GM12878 (cell line): ENCODE results near the gene SNRPB2. TPM values are rescaled to one million over a fixed set of nuclear protein-coding genes. Genes with fewer than 3 reads are reported as not detected.

Experiments
- ATAC-seq: fragments of 200-7000 bp; cut with Tn5 transposase; 3 replicates; pipeline ENCODE4 v1.9.1; 2020; ENCODE audit warnings: mild to moderate bottlenecking, moderate library complexity
- Bru-seq: library from RNA; stranded (reverse); fragments of 400-500 nt; gene quantifications from one replicate; lab custom pipeline; 2021; lab: Mats Ljungman, UMichigan
- BruChase-seq, 2 experiments: library from RNA; stranded (reverse); fragments of 400-500 nt; gene quantifications; one replicate each; lab custom pipeline; 2021; lab: Mats Ljungman, UMichigan
- BruUV-seq: library from RNA; stranded (reverse); fragments of 400-500 nt; replicated peaks from 2 replicates; lab custom pipeline; 2021; lab: Mats Ljungman, UMichigan
- CTCF ChIA-PET: fragments of 300-600 bp; sonication (Branson Sonifier 250); formaldehyde crosslinking; extraction: SDS; loops from one replicate; lab custom pipeline; 2021; ENCODE audit warnings: inconsistent platforms; lab: Yijun Ruan, JAX
- POLR2A ChIA-PET: fragments of 350-600 bp; formaldehyde crosslinking; extraction: SDS; loops from one replicate; lab custom pipeline; 2021; ENCODE audit warnings: inconsistent platforms; lab: Charles Lee
- RAD21 ChIA-PET: fragments of 300-600 bp; sonication (Branson Sonifier 250); formaldehyde crosslinking; loops from one replicate; lab custom pipeline; 2023; ENCODE audit warnings: antibody characterized with exemption; ENCODE audit not compliant: unreplicated experiment; lab: Charles Lee
- SMC1A ChIA-PET: fragments of 300-600 bp; sonication (Branson Sonifier 250); formaldehyde crosslinking; loops from one replicate; lab custom pipeline; 2023; ENCODE audit not compliant: unreplicated experiment, uncharacterized antibody; lab: Charles Lee
- DNase-seq: peaks from one replicate; pipeline ENCODE4 v3.0.0-alpha.2; 2011; ENCODE audit warnings: low read depth, low spot score
- FAIRE-seq: peaks from 3 replicates; lab custom pipeline; 2011; peaks lifted over from hg19 to GRCh38; lab: Jason Lieb, UNC
- H2AFZ ChIP-seq: 2 replicates; pipeline ENCODE4 v1.6.0; 2011; ENCODE audit warnings: low read depth, low read length, control low read depth; ENCODE audit not compliant: control insufficient read depth
- H3K27ac ChIP-seq: 2 replicates; pipeline ENCODE4 v1.5.1; 2011; ENCODE audit warnings: control low read depth; ENCODE audit not compliant: control insufficient read depth, insufficient read depth
- H3K27me3 ChIP-seq, 2 experiments: replicated peaks in 1 of 2; 2 replicates each; pipeline versions ENCODE4 v1.6.0 to v1.6.1; 2011; ENCODE audit warnings: low read length in 1 of 2; ENCODE audit not compliant: control insufficient read depth in 2 of 2, insufficient read depth in 2 of 2
- H3K36me3 ChIP-seq, 2 experiments: 2 replicates each; pipeline ENCODE4 v1.5.1; 2011; ENCODE audit warnings: low read length in 1 of 2; ENCODE audit not compliant: control insufficient read depth in 2 of 2, insufficient read depth in 2 of 2
- H3K4me1 ChIP-seq: 2 replicates; pipeline ENCODE4 v1.6.1; 2011; ENCODE audit warnings: mild to moderate bottlenecking, low read length, moderate library complexity, mixed read lengths; ENCODE audit not compliant: control insufficient read depth, insufficient read depth
- H3K4me2 ChIP-seq: 2 replicates; pipeline ENCODE4 v1.6.0; 2011; ENCODE audit warnings: control low read depth; ENCODE audit not compliant: control insufficient read depth, insufficient read depth
- H3K4me3 ChIP-seq: fragments of 200-600 bp; sonication (generic); 2 replicates; pipeline ENCODE4 v1.5.1; 2016
- H3K79me2 ChIP-seq: 2 replicates; pipeline ENCODE4 v1.6.0; 2011; ENCODE audit warnings: low read length; ENCODE audit not compliant: control insufficient read depth, insufficient read depth
- H3K9ac ChIP-seq: 2 replicates; pipeline ENCODE4 v1.8.0; 2011; ENCODE audit warnings: low read length, control low read depth, mixed read lengths; ENCODE audit not compliant: control insufficient read depth, insufficient read depth
- H3K9me3 ChIP-seq: replicated peaks from 3 replicates; pipeline ENCODE4 v1.5.1; 2011; ENCODE audit warnings: mild to moderate bottlenecking, low read length; ENCODE audit not compliant: control insufficient read depth, insufficient read depth
- H4K20me1 ChIP-seq: 2 replicates; pipeline ENCODE4 v1.6.0; 2011; ENCODE audit not compliant: control insufficient read depth, insufficient read depth
- BACH1 ChIP-seq: fragments of 450-650 bp; IDR thresholded peaks from 2 replicates; pipeline ENCODE4 v1.6.1; 2017; ENCODE audit warnings: mild to moderate bottlenecking, borderline replicate concordance
- CEBPZ ChIP-seq: fragments of 150-350 bp; IDR thresholded peaks from 2 replicates; pipeline ENCODE4 v1.6.1; 2016; ENCODE audit warnings: low read depth, low read length
- MLLT1 ChIP-seq: fragments of 450-650 bp; IDR thresholded peaks from 2 replicates; pipeline ENCODE4 v1.6.1; 2016; ENCODE audit warnings: mild to moderate bottlenecking
- MXI1 ChIP-seq: fragments of 150-350 bp; IDR thresholded peaks from 2 replicates; pipeline ENCODE4 v1.6.1; 2011; ENCODE audit warnings: low read depth, mild to moderate bottlenecking, inconsistent platforms, low read length, improper control_type of control experiment
- NFIC ChIP-seq: IDR thresholded peaks from 2 replicates; pipeline ENCODE4 v1.6.1; 2012; ENCODE audit warnings: low read depth, mild to moderate bottlenecking, inconsistent platforms, low read length, moderate library complexity
- PAX5 ChIP-seq: IDR thresholded peaks from 2 replicates; pipeline ENCODE4 v1.6.1; 2011; ENCODE audit warnings: low read depth, low read length, borderline replicate concordance
- PBX3 ChIP-seq: IDR thresholded peaks from 2 replicates; pipeline ENCODE4 v1.6.1; 2011; ENCODE audit warnings: mild to moderate bottlenecking, low read depth, low read length, moderate library complexity; ENCODE audit not compliant: insufficient replicate concordance
- SUZ12 ChIP-seq: fragments of 200-600 bp; sonication (generic); IDR thresholded peaks from one replicate; pipeline ENCODE4 v1.6.1; 2018; ENCODE audit warnings: antibody characterized with exemption, mild to moderate bottlenecking; ENCODE audit not compliant: unreplicated experiment
- ZNF622 ChIP-seq: fragments of 450-650 bp; IDR thresholded peaks from 2 replicates; pipeline ENCODE4 v1.6.1; 2017; ENCODE audit warnings: mild to moderate bottlenecking, inconsistent platforms
- WGBS: methylation state at CpG from one replicate; pipeline ENCODE4 v1.1.6; 2016; ENCODE audit warnings: low lambda C conversion rate; ENCODE audit not compliant: insufficient replicate concordance, insufficient coverage; ENCODE audit errors: missing lambda C conversion rate; 5-methylcytosine and 5-hydroxymethylcytosine counted together
- in situ Hi-C: fragments of 300-500 bp; cut with MboI; formaldehyde crosslinking; loops from 9 replicates; pipeline ENCODE4 v1.14.3; 2018; ENCODE audit warnings: mixed read lengths
- intact Hi-C: fragments of 100-400 bp; cut with micrococcal nuclease; formaldehyde crosslinking; loops from one replicate; pipeline ENCODE4 v1.14.2; 2022; ENCODE audit not compliant: unreplicated experiment
- long read RNA-seq, 2 experiments: library from polyadenylated mRNA; unstranded; transcript quantifications; one replicate each; pipeline ENCODE4 v2.0.0, GENCODE V29; 2019 to 2020
- polyA minus RNA-seq, 3 experiments: library from RNA; depleted of rRNA, polyadenylated mRNA; stranded (reverse); fragments of >200 nt; gene quantifications; 2 replicates each; pipeline ENCODE4 v1.2.3, GENCODE V29; 2011
- polyA plus RNA-seq, 11 experiments: library from polyadenylated mRNA; depleted of rRNA in 4 of 11; unstranded in 6 of 11; stranded (reverse) in 5 of 11; fragments of >200 nt; fragmentation: Nextera tagmentation in 4 of 11; fragmentation: Illumina TruSeq in 1 of 11; extraction: Ambion mirVana in 4 of 11; extraction: Trizol in 1 of 11; gene quantifications; 1 replicate in 1 of 11; 2 replicates in 10 of 11; pipeline versions ENCODE4 v1.2.1 to v1.2.3, GENCODE V29; 2011 to 2016; ENCODE audit warnings: inconsistent platforms in 2 of 11, missing spikeins in 2 of 11, low read depth in 1 of 11
- total RNA-seq, 4 experiments: library from RNA; depleted of rRNA in 3 of 4; stranded (reverse); fragments of >200 nt in 3 of 4; fragmentation: Illumina TruSeq in 1 of 4; extraction: Trizol in 1 of 4; gene quantifications; 2 replicates each; pipeline versions ENCODE4 v1.2.1 to v1.2.3, GENCODE V29; 2013 to 2021

SNRPB2 gene
- total RNA-seq (2013; cell fraction: nucleolus; rRNA removed), result 14.6 and 18.0 TPM in 2 replicates
- total RNA-seq (2014; rRNA removed), result 63.5 and 76.1 TPM in 2 replicates
- total RNA-seq (2014; rRNA removed; fragmentation: Illumina TruSeq; extraction: Trizol), result 126 and 137 TPM in 2 replicates
- 78.4 and 84.3 TPM in 2 replicates for total RNA-seq (2021)
- 25.1 TPM for polyA plus RNA-seq (2011; ENCODE audit: low read depth)
- polyA plus RNA-seq (2011; rRNA removed), result 123 and 171 TPM in 2 replicates
- 40.9 and 46.0 TPM in 2 replicates for polyA plus RNA-seq (2011; cell fraction: cytosol; rRNA removed)
- polyA plus RNA-seq (2011; cell fraction: nucleus; rRNA removed), result 43.0 and 53.0 TPM in 2 replicates
- 81.8 and 98.7 TPM in 2 replicates for polyA plus RNA-seq (2012)
- polyA plus RNA-seq (2014; fragmentation: Illumina TruSeq; extraction: Trizol), result 134 and 151 TPM in 2 replicates
- polyA plus RNA-seq (2014; fragmentation: Nextera tagmentation; extraction: Ambion mirVana), result 100 to 1,000 TPM; 188 to 245 TPM
- 90.1 and 127 TPM in 2 replicates for polyA plus RNA-seq (2014; rRNA removed)
- 100 to 1,000 TPM; 185 to 188 TPM for polyA plus RNA-seq (2016; fragmentation: Nextera tagmentation; extraction: Ambion mirVana)
- polyA minus RNA-seq (2011; rRNA and poly(A)+ RNA removed), result 20.8 and 26.0 TPM in 2 replicates
- polyA minus RNA-seq (2011; cell fraction: cytosol; rRNA and poly(A)+ RNA removed), result 10.4 and 16.4 TPM in 2 replicates
- 8.5 and 9.3 TPM in 2 replicates for polyA minus RNA-seq (2011; cell fraction: nucleus; rRNA and poly(A)+ RNA removed)
- Bru-seq, nascent RNA, result percentile 96 among the genes with signal in this experiment
- percentile 95 among the genes with signal in this experiment for BruChase-seq, experiment 1, labeled RNA remaining after a 6-hour chase
- BruChase-seq, experiment 2, labeled RNA remaining after a 2-hour chase, result percentile 94 among the genes with signal in this experiment
- long read RNA-seq, experiment 1, transcript SNRPB2-202 (7 exons, 1,588 nt), result minor isoform, 29 of 99 reads
- long read RNA-seq, experiment 1, transcript SNRPB2-201 (7 exons, 2,452 nt), result major isoform, 39 of 99 reads
- long read RNA-seq, experiment 1, partial matches to known transcripts, result 28 of 99 reads
- long read RNA-seq, experiment 1, other reads (novel, unspliced or antisense), result 3 of 99 reads
- long read RNA-seq, experiment 2, transcript SNRPB2-202 (7 exons, 1,588 nt), result minor isoform, 24 of 135 reads
- long read RNA-seq, experiment 2, transcript SNRPB2-201 (7 exons, 2,452 nt), result major isoform, 33 of 135 reads
- long read RNA-seq, experiment 2, partial matches to known transcripts, result 76 of 135 reads
- long read RNA-seq, experiment 2, other reads (novel, unspliced or antisense), result 2 of 135 reads

- Histone ChIP-seq H3K79me2 (peaks cover 26% of the 10 kb centered on the region), H2AFZ (peak within 1 kb of the TSS; percentile 99), H3K36me3 (peaks cover 0 to 24% of the 10 kb centered on the region in 2 experiments; a peak in 3 of 4 replicates), H4K20me1 (no peaks in the 10 kb centered on the region), H3K4me2 (peak within 1 kb of the TSS; percentile 85), H3K9ac (peak within 1 kb of the TSS; percentile 82), H3K4me1 (peaks cover 4% of the 10 kb centered on the region), H3K9me3 (peaks cover 5% of the 10 kb centered on the region; the same call in 2 of the 3 replicates), H3K27ac (peak within 1 kb of the TSS; percentile 87), H3K27me3 (no peaks in the 10 kb centered on the region), H3K4me3 (peak within 1 kb of the TSS; percentile 89)
- peak; percentile 82 for DNase-seq
- in situ Hi-C loops, result no loop called here
- 12% methylated on average over 56 of the region's 57 CpGs for WGBS
- peak; percentile 69 for FAIRE-seq
- ChIA-PET RAD21 (no interaction called here), SMC1A (interaction anchor here (0.7 to 1.4 kb wide), 3 partner anchors 10 to 1039 kb away, joined by 3 to 4 read pairs (median 3); no protein-coding TSS in a partner anchor), CTCF (interaction anchor here (1.3 kb wide), 1 partner anchor 91 kb away, joined by 3 read pairs; no protein-coding TSS in a partner anchor), POLR2A (no interaction called here)
- TSS peak; percentile 89 for BruUV-seq
- intact Hi-C loops, result loop anchor here (1.0 kb wide), 1 partner anchor 157 kb away; the partner anchor contains the start of gene KIF16B
- peak; percentile 96 for ATAC-seq
- peak; percentile 84 for TF ChIP-seq CEBPZ
- TF ChIP-seq ZNF622, result no peak
- peak; percentile 30; the same call in 1 of the 2 replicates for TF ChIP-seq PAX5
- TF ChIP-seq SUZ12, result no peak
- peak; percentile 100 for TF ChIP-seq MLLT1
- peak; percentile 21; the same call in 1 of the 2 replicates for TF ChIP-seq BACH1
- no peak for TF ChIP-seq PBX3
- no peak; the same call in 1 of the 2 replicates for TF ChIP-seq NFIC
- TF ChIP-seq MXI1, result peak; percentile 27; the same call in 1 of the 2 replicates
Observed at GRCh38 chr20:16729565-16730460, at the start of gene SNRPB2. Gene SNRPB2, plus strand, starts transcription at chr20:16730026. Its CDS starts 1,677 bp downstream, at chr20:16731703.
